H9 (cell line): ENCODE data around the gene MAST1. TPM values are rescaled to one million over a fixed set of nuclear protein-coding genes. Genes with fewer than 3 reads are reported as not detected.

Experiments
- DNase-seq: peaks from one replicate; pipeline ENCODE4 v3.0.0-alpha.2; 2017
- H2AFZ ChIP-seq: one replicate; pipeline ENCODE4 v1.6.1; 2013; ENCODE audit warnings: mild to moderate bottlenecking, low read length, control low read depth, moderate library complexity
- H2AK5ac ChIP-seq: 2 replicates; pipeline ENCODE4 v1.6.1; 2013; ENCODE audit warnings: low read length, control low read depth, mixed read lengths; ENCODE audit not compliant: insufficient read length
- H2BK120ac ChIP-seq: one replicate; pipeline ENCODE4 v1.6.1; 2013; ENCODE audit warnings: low read depth, mild to moderate bottlenecking, low read length, control low read depth, inconsistent platforms; ENCODE audit not compliant: poor library complexity, severe bottlenecking
- H2BK12ac ChIP-seq: 2 replicates; pipeline ENCODE4 v1.6.1; 2013; ENCODE audit warnings: low read length, control low read depth, mixed read lengths, low read depth; ENCODE audit not compliant: insufficient read length
- H2BK15ac ChIP-seq: 2 replicates; pipeline ENCODE4 v1.6.1; 2013; ENCODE audit warnings: low read depth, low read length, control low read depth
- H2BK20ac ChIP-seq: one replicate; pipeline ENCODE4 v1.6.1; 2013; ENCODE audit warnings: low read depth, mild to moderate bottlenecking, low read length, control low read depth, inconsistent platforms; ENCODE audit not compliant: poor library complexity, severe bottlenecking
- H2BK5ac ChIP-seq: 2 replicates; pipeline ENCODE4 v1.6.1; 2013; ENCODE audit warnings: low read length, control low read depth, mixed read lengths; ENCODE audit not compliant: insufficient read length
- H3K14ac ChIP-seq: 2 replicates; pipeline ENCODE4 v1.6.1; 2013; ENCODE audit warnings: low read length, control low read depth; ENCODE audit not compliant: insufficient read depth
- H3K18ac ChIP-seq: 2 replicates; pipeline ENCODE4 v1.6.1; 2013; ENCODE audit warnings: low read depth, mild to moderate bottlenecking, mixed read lengths, low read length, control low read depth; ENCODE audit not compliant: insufficient read length
- H3K23ac ChIP-seq: 2 replicates; pipeline ENCODE4 v1.6.1; 2013; ENCODE audit warnings: low read length, control low read depth, mixed read lengths, low read depth; ENCODE audit not compliant: insufficient read length
- H3K23me2 ChIP-seq: 2 replicates; pipeline ENCODE4 v1.6.1; 2013; ENCODE audit warnings: low read depth, mild to moderate bottlenecking, mixed read lengths, low read length, control low read depth; ENCODE audit not compliant: insufficient read length, poor library complexity, severe bottlenecking
- H3K27ac ChIP-seq: 2 replicates; pipeline ENCODE4 v1.5.1; 2013; ENCODE audit warnings: low read length, control low read depth, mixed read lengths, low read depth; ENCODE audit not compliant: insufficient read length
- H3K27me3 ChIP-seq: 2 replicates; pipeline ENCODE4 v1.6.1; 2013; ENCODE audit warnings: low read length, control low read depth, inconsistent platforms; ENCODE audit not compliant: insufficient read depth
- H3K4ac ChIP-seq: 2 replicates; pipeline ENCODE4 v1.6.1; 2013; ENCODE audit warnings: low read depth, mild to moderate bottlenecking, control low read depth, inconsistent platforms, low read length, moderate library complexity
- H3K4me1 ChIP-seq: 2 replicates; pipeline ENCODE4 v1.6.1; 2013; ENCODE audit warnings: low read length, control low read depth, inconsistent platforms; ENCODE audit not compliant: insufficient read depth
- H3K4me2 ChIP-seq: 2 replicates; pipeline ENCODE4 v1.6.1; 2013; ENCODE audit warnings: low read length, control low read depth, mixed read lengths; ENCODE audit not compliant: insufficient read length, insufficient read depth
- H3K56ac ChIP-seq: 2 replicates; pipeline ENCODE4 v1.6.1; 2013; ENCODE audit warnings: low read depth, mild to moderate bottlenecking, mixed read lengths, low read length, control low read depth; ENCODE audit not compliant: insufficient read length
- H3K79me1 ChIP-seq: 2 replicates; pipeline ENCODE4 v1.6.1; 2013; ENCODE audit warnings: low read depth, mild to moderate bottlenecking, moderate library complexity, low read length, control low read depth, inconsistent platforms; ENCODE audit not compliant: insufficient read depth, poor library complexity, severe bottlenecking
- H3K79me2 ChIP-seq: 2 replicates; pipeline ENCODE4 v1.6.1; 2013; ENCODE audit warnings: low read length, control low read depth, inconsistent platforms; ENCODE audit not compliant: insufficient read depth
- H3K9ac ChIP-seq: 2 replicates; pipeline ENCODE4 v1.6.1; 2013; ENCODE audit warnings: low read length, control low read depth, mixed read lengths; ENCODE audit not compliant: insufficient read length; ENCODE audit errors: extremely low read depth
- H3K9me3 ChIP-seq: one replicate; pipeline ENCODE4 v1.6.1; 2013; ENCODE audit warnings: low read depth, low read length, inconsistent platforms; ENCODE audit not compliant: control insufficient read depth
- H3T11ph ChIP-seq: one replicate; pipeline ENCODE4 v1.6.1; 2013; ENCODE audit warnings: mild to moderate bottlenecking, low read length, control low read depth, inconsistent platforms
- H4K20me1 ChIP-seq: one replicate; pipeline ENCODE4 v1.6.1; 2013; ENCODE audit not compliant: control insufficient read depth, insufficient read length, insufficient read depth
- H4K5ac ChIP-seq: 2 replicates; pipeline ENCODE4 v1.6.1; 2013; ENCODE audit warnings: low read depth, mild to moderate bottlenecking, mixed read lengths, low read length, control low read depth; ENCODE audit not compliant: insufficient read length
- H4K8ac ChIP-seq: replicated peaks from 2 replicates; pipeline ENCODE4 v1.6.1; 2013; ENCODE audit warnings: low read length, control low read depth, mixed read lengths, low read depth; ENCODE audit not compliant: insufficient read length
- H4K91ac ChIP-seq: 2 replicates; pipeline ENCODE4 v1.6.1; 2013; ENCODE audit warnings: low read depth, mild to moderate bottlenecking, moderate library complexity, mixed read lengths, low read length, control low read depth; ENCODE audit not compliant: insufficient read length
- H3K27ac Mint-ChIP-seq, 3 experiments: 2 replicates in 2 of 3; 3 replicates in 1 of 3; pipeline ENCODE4 v1.8.0; 2020 to 2021; ENCODE audit warnings: mixed read lengths in 3 of 3, mild to moderate bottlenecking in 1 of 3, moderate library complexity in 1 of 3
- H3K27me3 Mint-ChIP-seq: 2 replicates; pipeline ENCODE4 v1.8.0; 2021; ENCODE audit warnings: low read depth, mild to moderate bottlenecking, moderate library complexity, mixed read lengths
- H3K36me3 Mint-ChIP-seq, 3 experiments: 2 replicates in 2 of 3; 3 replicates in 1 of 3; pipeline ENCODE4 v1.8.0; 2020 to 2021; ENCODE audit warnings: low read depth in 3 of 3, mixed read lengths in 3 of 3; ENCODE audit not compliant: insufficient read depth in 1 of 3
- H3K4me1 Mint-ChIP-seq, 2 experiments: 2 replicates each; pipeline ENCODE4 v1.8.0; 2020; ENCODE audit warnings: mixed read lengths in 2 of 2
- H3K4me3 Mint-ChIP-seq, 2 experiments: 2 replicates in 1 of 2; 3 replicates in 1 of 2; pipeline ENCODE4 v1.8.0; 2020 to 2021; ENCODE audit warnings: mild to moderate bottlenecking in 2 of 2, mixed read lengths in 2 of 2, moderate library complexity in 1 of 2
- H3K9me3 Mint-ChIP-seq, 2 experiments: 2 replicates in 1 of 2; 3 replicates in 1 of 2; pipeline ENCODE4 v1.8.0; 2020; ENCODE audit warnings: mild to moderate bottlenecking in 2 of 2, mixed read lengths in 2 of 2, moderate library complexity in 1 of 2
- CTCF ChIP-seq: fragments of 200-600 bp; sonication (generic); conservative IDR thresholded peaks from 3 replicates; pipeline ENCODE4 v1.8.0; 2021; ENCODE audit warnings: antibody characterized with exemption, mild to moderate bottlenecking
- WGBS: extraction: QIAGEN DNeasy Blood & Tissue Kit; methylation state at CpG from one replicate; pipeline ENCODE4 v1.1.7; 2013; ENCODE audit warnings: missing lambda C conversion rate, low lambda C conversion rate, mixed read lengths; ENCODE audit not compliant: insufficient read length; ENCODE audit errors: extremely low coverage; 5-methylcytosine and 5-hydroxymethylcytosine counted together
- total RNA-seq: library from RNA; stranded (reverse); gene quantifications from 2 replicates; pipeline ENCODE4 v1.2.1, GENCODE V29; 2021

MAST1 gene
- total RNA-seq, 1 experiment from 2014 or later: 15.1 TPM

- Histone ChIP-seq H3K4ac (no peak overlapping the region), H2BK120ac (no peak overlapping the region), H2BK12ac (no peak overlapping the region), H3K27me3 (no peaks in the 10 kb centered on the region), H4K5ac (no peak overlapping the region), H4K91ac (no peak overlapping the region), H3K23ac (no peak overlapping the region), H4K8ac (no peak overlapping the region), H3K56ac (no peak overlapping the region), H2BK15ac (no peak overlapping the region), H3K79me1 (no peaks in the 10 kb centered on the region), H2AFZ (no peak overlapping the region), H3K4me1 (no peaks in the 10 kb centered on the region), H3K18ac (no peak overlapping the region), H3K9me3 (no peaks in the 10 kb centered on the region), H3K27ac (no peak overlapping the region), H3K9ac (no peak overlapping the region), H3K14ac (no peak overlapping the region), H3K23me2 (no peaks in the 10 kb centered on the region), H2AK5ac (no peak overlapping the region), H2BK20ac (no peak overlapping the region), H3T11ph (no peak overlapping the region), H3K4me2 (no peak overlapping the region), H2BK5ac (no peak overlapping the region), H3K79me2 (no peaks in the 10 kb centered on the region), H4K20me1 (no peaks in the 10 kb centered on the region)
- Mint-ChIP-seq H3K9me3 (no peaks in the 10 kb centered on the region; a peak in 1 of 5 replicates), H3K4me3 (no peak overlapping the region), H3K4me1 (no peaks in the 10 kb centered on the region), H3K36me3 (peaks cover 19 to 41% (median 28%) of the 10 kb centered on the region in 3 experiments), H3K27ac (no peak overlapping the region; a peak in 1 of 7 replicates), H3K27me3 (peaks cover 3% of the 10 kb centered on the region)
- no CpG with 5 or more reads among the region's 35 CpGs for WGBS
- TF ChIP-seq CTCF: no peak
- DNase-seq: no peak
These were observed 20.0 kb downstream of the MAST1 start for GRCh38 chr19:12858041-12858928.
